Measurements from ENCODE around the gene OVCH1. TPM values are rescaled to one million over a fixed set of nuclear protein-coding genes. Genes with fewer than 3 reads are reported as not detected.

The OVCH1 gene
- total and polyA plus RNA-seq, 9 of the 15 experiments (the other 6 are each of a cell fraction or from before 2014, with no cell fraction given) = not detected

GRCh38 chr12:29415111-29415510 lies 82.4 kb downstream of the OVCH1 start (continued):
- TF ChIP-seq, protein P1, sequence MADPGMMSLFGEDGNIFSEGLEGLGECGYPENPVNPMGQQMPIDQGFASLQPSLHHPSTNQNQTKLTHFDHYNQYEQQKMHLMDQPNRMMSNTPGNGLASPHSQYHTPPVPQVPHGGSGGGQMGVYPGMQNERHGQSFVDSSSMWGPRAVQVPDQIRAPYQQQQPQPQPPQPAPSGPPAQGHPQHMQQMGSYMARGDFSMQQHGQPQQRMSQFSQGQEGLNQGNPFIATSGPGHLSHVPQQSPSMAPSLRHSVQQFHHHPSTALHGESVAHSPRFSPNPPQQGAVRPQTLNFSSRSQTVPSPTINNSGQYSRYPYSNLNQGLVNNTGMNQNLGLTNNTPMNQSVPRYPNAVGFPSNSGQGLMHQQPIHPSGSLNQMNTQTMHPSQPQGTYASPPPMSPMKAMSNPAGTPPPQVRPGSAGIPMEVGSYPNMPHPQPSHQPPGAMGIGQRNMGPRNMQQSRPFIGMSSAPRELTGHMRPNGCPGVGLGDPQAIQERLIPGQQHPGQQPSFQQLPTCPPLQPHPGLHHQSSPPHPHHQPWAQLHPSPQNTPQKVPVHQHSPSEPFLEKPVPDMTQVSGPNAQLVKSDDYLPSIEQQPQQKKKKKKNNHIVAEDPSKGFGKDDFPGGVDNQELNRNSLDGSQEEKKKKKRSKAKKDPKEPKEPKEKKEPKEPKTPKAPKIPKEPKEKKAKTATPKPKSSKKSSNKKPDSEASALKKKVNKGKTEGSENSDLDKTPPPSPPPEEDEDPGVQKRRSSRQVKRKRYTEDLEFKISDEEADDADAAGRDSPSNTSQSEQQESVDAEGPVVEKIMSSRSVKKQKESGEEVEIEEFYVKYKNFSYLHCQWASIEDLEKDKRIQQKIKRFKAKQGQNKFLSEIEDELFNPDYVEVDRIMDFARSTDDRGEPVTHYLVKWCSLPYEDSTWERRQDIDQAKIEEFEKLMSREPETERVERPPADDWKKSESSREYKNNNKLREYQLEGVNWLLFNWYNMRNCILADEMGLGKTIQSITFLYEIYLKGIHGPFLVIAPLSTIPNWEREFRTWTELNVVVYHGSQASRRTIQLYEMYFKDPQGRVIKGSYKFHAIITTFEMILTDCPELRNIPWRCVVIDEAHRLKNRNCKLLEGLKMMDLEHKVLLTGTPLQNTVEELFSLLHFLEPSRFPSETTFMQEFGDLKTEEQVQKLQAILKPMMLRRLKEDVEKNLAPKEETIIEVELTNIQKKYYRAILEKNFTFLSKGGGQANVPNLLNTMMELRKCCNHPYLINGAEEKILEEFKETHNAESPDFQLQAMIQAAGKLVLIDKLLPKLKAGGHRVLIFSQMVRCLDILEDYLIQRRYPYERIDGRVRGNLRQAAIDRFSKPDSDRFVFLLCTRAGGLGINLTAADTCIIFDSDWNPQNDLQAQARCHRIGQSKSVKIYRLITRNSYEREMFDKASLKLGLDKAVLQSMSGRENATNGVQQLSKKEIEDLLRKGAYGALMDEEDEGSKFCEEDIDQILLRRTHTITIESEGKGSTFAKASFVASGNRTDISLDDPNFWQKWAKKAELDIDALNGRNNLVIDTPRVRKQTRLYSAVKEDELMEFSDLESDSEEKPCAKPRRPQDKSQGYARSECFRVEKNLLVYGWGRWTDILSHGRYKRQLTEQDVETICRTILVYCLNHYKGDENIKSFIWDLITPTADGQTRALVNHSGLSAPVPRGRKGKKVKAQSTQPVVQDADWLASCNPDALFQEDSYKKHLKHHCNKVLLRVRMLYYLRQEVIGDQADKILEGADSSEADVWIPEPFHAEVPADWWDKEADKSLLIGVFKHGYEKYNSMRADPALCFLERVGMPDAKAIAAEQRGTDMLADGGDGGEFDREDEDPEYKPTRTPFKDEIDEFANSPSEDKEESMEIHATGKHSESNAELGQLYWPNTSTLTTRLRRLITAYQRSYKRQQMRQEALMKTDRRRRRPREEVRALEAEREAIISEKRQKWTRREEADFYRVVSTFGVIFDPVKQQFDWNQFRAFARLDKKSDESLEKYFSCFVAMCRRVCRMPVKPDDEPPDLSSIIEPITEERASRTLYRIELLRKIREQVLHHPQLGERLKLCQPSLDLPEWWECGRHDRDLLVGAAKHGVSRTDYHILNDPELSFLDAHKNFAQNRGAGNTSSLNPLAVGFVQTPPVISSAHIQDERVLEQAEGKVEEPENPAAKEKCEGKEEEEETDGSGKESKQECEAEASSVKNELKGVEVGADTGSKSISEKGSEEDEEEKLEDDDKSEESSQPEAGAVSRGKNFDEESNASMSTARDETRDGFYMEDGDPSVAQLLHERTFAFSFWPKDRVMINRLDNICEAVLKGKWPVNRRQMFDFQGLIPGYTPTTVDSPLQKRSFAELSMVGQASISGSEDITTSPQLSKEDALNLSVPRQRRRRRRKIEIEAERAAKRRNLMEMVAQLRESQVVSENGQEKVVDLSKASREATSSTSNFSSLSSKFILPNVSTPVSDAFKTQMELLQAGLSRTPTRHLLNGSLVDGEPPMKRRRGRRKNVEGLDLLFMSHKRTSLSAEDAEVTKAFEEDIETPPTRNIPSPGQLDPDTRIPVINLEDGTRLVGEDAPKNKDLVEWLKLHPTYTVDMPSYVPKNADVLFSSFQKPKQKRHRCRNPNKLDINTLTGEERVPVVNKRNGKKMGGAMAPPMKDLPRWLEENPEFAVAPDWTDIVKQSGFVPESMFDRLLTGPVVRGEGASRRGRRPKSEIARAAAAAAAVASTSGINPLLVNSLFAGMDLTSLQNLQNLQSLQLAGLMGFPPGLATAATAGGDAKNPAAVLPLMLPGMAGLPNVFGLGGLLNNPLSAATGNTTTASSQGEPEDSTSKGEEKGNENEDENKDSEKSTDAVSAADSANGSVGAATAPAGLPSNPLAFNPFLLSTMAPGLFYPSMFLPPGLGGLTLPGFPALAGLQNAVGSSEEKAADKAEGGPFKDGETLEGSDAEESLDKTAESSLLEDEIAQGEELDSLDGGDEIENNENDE (IDR thresholded peaks at IDR 0.05; ENCODE audit: low read depth, low read length) = no peak
- TF ChIP-seq WHSC1 (IDR thresholded peaks at IDR 0.05; ENCODE audit: low read length) (no peak), ZNF512 (tag; IDR thresholded peaks at IDR 0.05) (no peak)
- TF ChIP-seq, protein P2, sequence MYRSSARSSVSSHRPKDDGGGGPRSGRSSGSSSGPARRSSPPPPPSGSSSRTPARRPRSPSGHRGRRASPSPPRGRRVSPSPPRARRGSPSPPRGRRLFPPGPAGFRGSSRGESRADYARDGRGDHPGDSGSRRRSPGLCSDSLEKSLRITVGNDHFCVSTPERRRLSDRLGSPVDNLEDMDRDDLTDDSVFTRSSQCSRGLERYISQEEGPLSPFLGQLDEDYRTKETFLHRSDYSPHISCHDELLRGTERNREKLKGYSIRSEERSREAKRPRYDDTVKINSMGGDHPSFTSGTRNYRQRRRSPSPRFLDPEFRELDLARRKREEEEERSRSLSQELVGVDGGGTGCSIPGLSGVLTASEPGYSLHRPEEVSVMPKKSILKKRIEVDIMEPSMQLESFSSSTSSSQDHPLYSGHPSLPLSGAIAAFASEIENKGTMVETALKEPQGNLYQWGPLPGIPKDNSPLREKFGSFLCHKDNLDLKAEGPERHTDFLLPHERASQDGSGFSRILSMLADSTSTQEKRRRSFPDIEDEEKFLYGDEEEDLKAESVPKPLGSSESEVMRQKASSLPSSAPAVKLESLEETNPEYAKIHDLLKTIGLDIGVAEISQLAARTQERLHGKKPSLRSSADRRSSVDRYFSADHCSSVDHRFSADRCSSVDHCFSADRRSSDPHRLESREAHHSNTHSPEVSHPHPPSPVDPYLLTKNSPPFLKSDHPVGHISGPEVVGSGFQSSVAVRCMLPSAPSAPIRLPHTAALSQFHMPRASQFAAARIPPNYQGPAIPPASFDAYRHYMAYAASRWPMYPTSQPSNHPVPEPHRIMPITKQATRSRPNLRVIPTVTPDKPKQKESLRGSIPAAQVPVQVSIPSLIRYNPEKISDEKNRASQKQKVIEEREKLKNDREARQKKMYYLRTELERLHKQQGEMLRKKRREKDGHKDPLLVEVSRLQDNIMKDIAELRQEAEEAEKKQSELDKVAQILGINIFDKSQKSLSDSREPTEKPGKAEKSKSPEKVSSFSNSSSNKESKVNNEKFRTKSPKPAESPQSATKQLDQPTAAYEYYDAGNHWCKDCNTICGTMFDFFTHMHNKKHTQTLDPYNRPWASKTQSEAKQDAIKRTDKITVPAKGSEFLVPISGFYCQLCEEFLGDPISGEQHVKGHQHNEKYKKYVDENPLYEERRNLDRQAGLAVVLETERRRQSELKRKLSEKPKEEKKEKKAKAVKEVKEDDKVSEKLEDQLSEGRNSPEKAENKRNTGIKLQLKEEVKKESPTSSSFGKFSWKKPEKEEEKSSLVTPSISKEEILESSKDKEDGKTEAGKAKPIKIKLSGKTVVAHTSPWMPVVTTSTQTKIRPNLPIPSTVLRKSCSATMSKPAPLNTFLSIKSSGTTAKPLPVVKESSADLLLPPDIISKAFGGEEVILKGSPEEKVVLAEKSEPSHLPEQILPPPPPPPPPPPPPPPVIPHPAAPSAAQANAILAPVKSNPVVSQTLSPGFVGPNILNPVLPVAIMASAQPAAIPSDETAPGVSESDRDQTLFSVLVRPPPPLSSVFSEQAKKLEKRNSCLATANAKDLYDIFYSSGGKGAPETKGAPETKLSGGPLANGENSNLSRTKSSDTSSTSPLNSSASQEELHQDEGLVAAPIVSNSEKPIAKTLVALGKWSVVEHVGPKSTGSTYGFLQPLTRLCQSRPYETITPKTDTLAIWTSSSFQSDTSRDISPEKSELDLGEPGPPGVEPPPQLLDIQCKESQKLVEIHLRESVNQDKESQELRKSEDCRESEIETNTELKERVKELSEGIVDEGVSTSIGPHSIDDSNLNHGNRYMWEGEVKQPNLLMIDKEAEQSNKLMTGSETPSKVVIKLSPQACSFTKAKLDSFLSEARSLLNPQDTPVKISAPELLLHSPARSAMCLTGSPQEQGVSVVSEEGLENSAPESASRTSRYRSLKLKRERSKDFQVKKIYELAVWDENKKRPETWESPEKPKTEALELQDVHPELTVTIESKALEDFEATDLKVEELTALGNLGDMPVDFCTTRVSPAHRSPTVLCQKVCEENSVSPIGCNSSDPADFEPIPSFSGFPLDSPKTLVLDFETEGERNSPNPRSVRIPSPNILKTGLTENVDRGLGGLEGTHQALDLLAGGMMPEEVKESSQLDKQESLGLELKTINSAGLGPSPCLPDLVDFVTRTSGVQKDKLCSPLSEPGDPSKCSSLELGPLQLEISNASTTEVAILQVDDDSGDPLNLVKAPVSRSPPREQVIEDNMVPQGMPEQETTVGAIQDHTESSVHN (IDR thresholded peaks at IDR 0.05; ENCODE audit: borderline replicate concordance in 1 of 2, low read depth in 1 of 2) = no peak

Data from K562 (cell line).